HG02610 (cell line): Measurements from ENCODE around the gene GPATCH2L.
A peak's percentile ranks its signal among the peaks of the same experiment; 100 is the strongest.

Source experiments
- ATAC-seq: cut with Tn5 transposase; IDR thresholded peaks from one replicate; pipeline ENCODE4 v1.9.1; 2021; ENCODE audit warnings: mild to moderate bottlenecking, moderate library complexity; ENCODE audit not compliant: unreplicated experiment

Gene GPATCH2L

GRCh38 chr14:76135722-76136121 is 16.0 kb upstream of the GPATCH2L start:
- ATAC-seq = no peak

GRCh38 chr14:76136476-76137110 is 15.1 kb upstream of the GPATCH2L start:
- no peak for ATAC-seq

GRCh38 chr14:76138119-76138757 is 13.5 kb upstream of the GPATCH2L start:
- ATAC-seq = no peak

- no peak for ATAC-seq
These were observed 12.7 kb upstream of the GPATCH2L start for GRCh38 chr14:76138758-76139723.

GRCh38 chr14:76143642-76144041 is 8.1 kb upstream of the GPATCH2L start:
- ATAC-seq = no peak

- ATAC-seq = no peak
These were observed 4.7 kb upstream of the GPATCH2L start for GRCh38 chr14:76146976-76147375.

GRCh38 chr14:76149196-76149595 is 2.5 kb upstream of the GPATCH2L start:
- ATAC-seq = no peak

- ATAC-seq = peak; percentile 59
These were observed 585 bp downstream of the GPATCH2L start for GRCh38 chr14:76152333-76152681.

- ATAC-seq = no peak
These were observed 2.2 kb downstream of the GPATCH2L start for GRCh38 chr14:76153919-76154318.

GRCh38 chr14:76154539-76155126 is 2.9 kb downstream of the GPATCH2L start:
- ATAC-seq = no peak

- ATAC-seq = no peak
These were observed 12.1 kb downstream of the GPATCH2L start for GRCh38 chr14:76163668-76164363.

- no peak for ATAC-seq
These were observed 16.8 kb downstream of the GPATCH2L start for GRCh38 chr14:76168531-76168930.

- no peak for ATAC-seq
These were observed 18.1 kb downstream of the GPATCH2L start for GRCh38 chr14:76169776-76170175.

GRCh38 chr14:76174982-76175381 is 23.3 kb downstream of the GPATCH2L start:
- ATAC-seq = no peak

GRCh38 chr14:76175942-76176341 is 24.2 kb downstream of the GPATCH2L start:
- ATAC-seq = no peak

- no peak for ATAC-seq
These were observed 29.8 kb downstream of the GPATCH2L start for GRCh38 chr14:76181546-76181945.

GRCh38 chr14:76186308-76187027 is 34.7 kb downstream of the GPATCH2L start:
- ATAC-seq = no peak

- ATAC-seq = peak; percentile 37
These were observed 39.6 kb downstream of the GPATCH2L start for GRCh38 chr14:76191297-76191696.

- ATAC-seq = no peak
These were observed 42.0 kb downstream of the GPATCH2L start for GRCh38 chr14:76193696-76194095.

- peak; percentile 42 for ATAC-seq
These were observed 42.6 kb downstream of the GPATCH2L start for GRCh38 chr14:76194327-76194726.
